CD14-positive monocyte (primary cell): ENCODE measurements around the gene PDE4B. TPM values are rescaled to one million over a fixed set of nuclear protein-coding genes. Genes with fewer than 3 reads are reported as not detected.
A peak's percentile ranks its signal among the peaks of the same experiment; 100 is the strongest.

Experiments used
- DNase-seq, 3 donors: peaks; one replicate each; pipeline ENCODE4 v3.0.0-alpha.2; 2011 to 2022
- H2AFZ ChIP-seq: 2 replicates; pipeline ENCODE4 v1.6.0; 2012; ENCODE audit warnings: mild to moderate bottlenecking, low read depth, low read length, inconsistent platforms; ENCODE audit not compliant: insufficient read depth, poor library complexity, severe bottlenecking
- H3K27ac ChIP-seq, 2 donors: 1 replicate in 1 of 2; 2 replicates in 1 of 2; pipeline ENCODE4 v1.5.1; 2012 to 2013; ENCODE audit warnings: low read length in 2 of 2, control low read depth in 1 of 2, inconsistent platforms in 1 of 2, low read depth in 1 of 2, mild to moderate bottlenecking in 1 of 2
- H3K27me3 ChIP-seq, 2 donors: one replicate each; pipeline versions ENCODE4 v1.6.0 to v1.6.1; 2011 to 2013; ENCODE audit warnings: low read length in 2 of 2; ENCODE audit not compliant: control insufficient read depth in 2 of 2, insufficient read depth in 2 of 2
- H3K36me3 ChIP-seq, 2 donors: replicated peaks in 1 of 2; 1 replicate in 1 of 2; 2 replicates in 1 of 2; pipeline versions ENCODE4 v1.5.1 to v1.6.1; 2012 to 2013; ENCODE audit warnings: low read length in 2 of 2, control low read depth in 1 of 2, inconsistent platforms in 1 of 2, mild to moderate bottlenecking in 1 of 2; ENCODE audit not compliant: insufficient read depth in 2 of 2, control insufficient read depth in 1 of 2
- H3K4me1 ChIP-seq, 2 donors: 1 replicate in 1 of 2; 2 replicates in 1 of 2; pipeline versions ENCODE4 v1.5.1 to v1.6.1; 2012 to 2013; ENCODE audit warnings: low read length in 2 of 2, control low read depth in 1 of 2, inconsistent platforms in 1 of 2, mild to moderate bottlenecking in 1 of 2, moderate library complexity in 1 of 2; ENCODE audit not compliant: insufficient read depth in 2 of 2, control insufficient read depth in 1 of 2
- H3K4me2 ChIP-seq: replicated peaks from 2 replicates; pipeline ENCODE3; 2012; ENCODE audit warnings: low read length, moderate library complexity, mild to moderate bottlenecking; ENCODE audit not compliant: poor library complexity, severe bottlenecking; ENCODE audit errors: extremely low read depth
- H3K4me3 ChIP-seq, 3 experiments: fragments of 200-600 bp in 1 of 3; sonication (generic) in 1 of 3; replicated peaks in 1 of 3; 1 replicate in 2 of 3; 2 replicates in 1 of 3; pipeline ENCODE4 v1.5.1; 2011 to 2013; ENCODE audit warnings: low read length in 3 of 3, mild to moderate bottlenecking in 3 of 3, control low read depth in 2 of 3, low read depth in 2 of 3, inconsistent platforms in 1 of 3, moderate library complexity in 1 of 3
- H3K79me2 ChIP-seq: 2 replicates; pipeline ENCODE4 v1.6.0; 2012; ENCODE audit warnings: mild to moderate bottlenecking, control low read depth, inconsistent platforms, low read length, moderate library complexity; ENCODE audit not compliant: insufficient read depth
- H3K9ac ChIP-seq: 2 replicates; pipeline ENCODE4 v1.6.0; 2017; ENCODE audit warnings: low read length, mild to moderate bottlenecking; ENCODE audit not compliant: insufficient read depth, poor library complexity, severe bottlenecking
- H3K9me3 ChIP-seq, 2 donors: replicated peaks in 1 of 2; 1 replicate in 1 of 2; 2 replicates in 1 of 2; pipeline versions ENCODE4 v1.5.1 to v1.6.1; 2012 to 2013; ENCODE audit warnings: low read length in 2 of 2, control low read depth in 1 of 2; ENCODE audit not compliant: control insufficient read depth in 1 of 2, insufficient read depth in 1 of 2
- H4K20me1 ChIP-seq: 2 replicates; pipeline ENCODE4 v1.6.0; 2012; ENCODE audit warnings: mild to moderate bottlenecking, low read length, control low read depth, moderate library complexity; ENCODE audit not compliant: insufficient read depth
- H3K27ac Mint-ChIP-seq, 7 donors: one replicate each; pipeline ENCODE4 v1.8.0; 2020; ENCODE audit warnings: mild to moderate bottlenecking in 7 of 7, mixed read lengths in 7 of 7, moderate library complexity in 6 of 7, inconsistent platforms in 2 of 7
- H3K27me3 Mint-ChIP-seq, 3 donors: one replicate each; pipeline ENCODE4 v1.8.0; 2021 to 2022; ENCODE audit warnings: low read depth in 3 of 3, mild to moderate bottlenecking in 3 of 3, mixed read lengths in 3 of 3, moderate library complexity in 3 of 3, inconsistent platforms in 1 of 3
- H3K36me3 Mint-ChIP-seq, 2 donors: one replicate each; pipeline ENCODE4 v1.8.0; 2020; ENCODE audit warnings: mixed read lengths in 2 of 2, inconsistent platforms in 1 of 2, mild to moderate bottlenecking in 1 of 2
- H3K4me1 Mint-ChIP-seq: one replicate; pipeline ENCODE4 v1.8.0; 2020; ENCODE audit warnings: mild to moderate bottlenecking, mixed read lengths
- H3K4me3 Mint-ChIP-seq, 2 donors: one replicate each; pipeline ENCODE4 v1.8.0; 2020; ENCODE audit warnings: mild to moderate bottlenecking in 2 of 2, mixed read lengths in 2 of 2, moderate library complexity in 1 of 2
- H3K9me3 Mint-ChIP-seq, 7 donors: one replicate each; pipeline ENCODE4 v1.8.0; 2020 to 2022; ENCODE audit warnings: mixed read lengths in 7 of 7, mild to moderate bottlenecking in 6 of 7, moderate library complexity in 6 of 7, inconsistent platforms in 2 of 7
- WGBS: methylation state at CpG from one replicate; pipeline ENCODE4 v1.1.5; 2013; ENCODE audit warnings: missing lambda C conversion rate; ENCODE audit not compliant: insufficient coverage; 5-methylcytosine and 5-hydroxymethylcytosine counted together
- intact Hi-C, 2 donors: fragments of 100-400 bp; cut with micrococcal nuclease; formaldehyde crosslinking; loops; one replicate each; pipeline versions ENCODE4 v1.15.0 to v1.15.1; 2023
- polyA plus RNA-seq, 3 donors: library from polyadenylated mRNA; depleted of rRNA in 1 of 3; unstranded in 2 of 3; stranded (reverse) in 1 of 3; fragments of 300-500 nt in 2 of 3; fragments of >200 nt in 1 of 3; fragmentation: Illumina TruSeq in 2 of 3; gene quantifications; 1 replicate in 2 of 3; 2 replicates in 1 of 3; pipeline ENCODE4 v1.2.3, GENCODE V29; 2012 to 2021
- TF ChIP-seq, protein P1 (sequence below): fragments of 200-600 bp; IDR thresholded peaks from one replicate; pipeline ENCODE4 v1.8.0; 2022; ENCODE audit warnings: antibody characterized with exemption, mild to moderate bottlenecking

Gene PDE4B
- polyA plus RNA-seq, 3 donors = 17.2 to 52.8 (median 25.2) TPM

DNA sequence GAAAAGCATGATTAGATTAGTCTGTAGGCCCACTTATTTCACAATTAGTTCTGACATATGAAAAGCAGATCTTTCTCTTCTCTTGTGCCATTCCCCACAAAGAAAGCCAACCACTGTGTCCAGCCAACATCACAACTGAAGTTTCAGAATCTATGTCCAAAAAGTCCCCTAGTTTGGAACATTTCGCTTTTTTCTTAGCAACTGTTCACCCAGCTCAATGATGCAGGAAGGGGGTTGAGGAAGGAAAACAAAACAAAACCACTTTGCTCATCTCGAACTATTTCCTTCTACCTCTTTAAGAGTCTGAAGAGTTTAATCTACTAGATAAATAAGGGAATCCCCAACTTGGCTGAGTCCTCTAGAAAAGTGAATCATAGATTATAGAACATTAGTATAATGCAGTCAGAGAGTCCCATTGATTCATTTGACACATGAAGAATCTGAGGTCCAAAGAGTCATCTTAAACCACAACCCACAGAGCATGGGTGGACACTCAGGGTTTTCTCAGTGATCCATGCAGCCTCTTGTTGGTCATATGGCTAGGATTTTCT, 581.9 kb downstream of the PDE4B start:
- intact Hi-C loops = loop anchor here (5.0 to 10.0 kb wide), 3 partner anchors 37 to 120 kb away; no protein-coding TSS in a partner anchor
- Histone ChIP-seq H3K79me2 (no peaks in the 10 kb centered on the region), H4K20me1 (no peaks in the 10 kb centered on the region), H3K9me3 (no peaks in the 10 kb centered on the region), H3K4me3 (peak overlapping the region in 1 of 3 experiments; percentile 58), H3K27me3 (no peaks in the 10 kb centered on the region), H3K27ac (peak overlapping the region in 1 of 2 donors; percentile 81), H3K9ac (no peak overlapping the region), H3K36me3 (peaks cover under 1 to 8% of the 10 kb centered on the region in 2 donors), H3K4me2 (peak overlapping the region; percentile 66), H2AFZ (no peak overlapping the region), H3K4me1 (peaks cover 69 to 84% of the 10 kb centered on the region in 2 donors)
- WGBS = no CpG with 5 or more reads among the region's 2 CpGs
- TF ChIP-seq, protein P1, sequence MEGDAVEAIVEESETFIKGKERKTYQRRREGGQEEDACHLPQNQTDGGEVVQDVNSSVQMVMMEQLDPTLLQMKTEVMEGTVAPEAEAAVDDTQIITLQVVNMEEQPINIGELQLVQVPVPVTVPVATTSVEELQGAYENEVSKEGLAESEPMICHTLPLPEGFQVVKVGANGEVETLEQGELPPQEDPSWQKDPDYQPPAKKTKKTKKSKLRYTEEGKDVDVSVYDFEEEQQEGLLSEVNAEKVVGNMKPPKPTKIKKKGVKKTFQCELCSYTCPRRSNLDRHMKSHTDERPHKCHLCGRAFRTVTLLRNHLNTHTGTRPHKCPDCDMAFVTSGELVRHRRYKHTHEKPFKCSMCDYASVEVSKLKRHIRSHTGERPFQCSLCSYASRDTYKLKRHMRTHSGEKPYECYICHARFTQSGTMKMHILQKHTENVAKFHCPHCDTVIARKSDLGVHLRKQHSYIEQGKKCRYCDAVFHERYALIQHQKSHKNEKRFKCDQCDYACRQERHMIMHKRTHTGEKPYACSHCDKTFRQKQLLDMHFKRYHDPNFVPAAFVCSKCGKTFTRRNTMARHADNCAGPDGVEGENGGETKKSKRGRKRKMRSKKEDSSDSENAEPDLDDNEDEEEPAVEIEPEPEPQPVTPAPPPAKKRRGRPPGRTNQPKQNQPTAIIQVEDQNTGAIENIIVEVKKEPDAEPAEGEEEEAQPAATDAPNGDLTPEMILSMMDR = no peak
- DNase-seq = peak; percentile 75 to 93 (median 76)
- Mint-ChIP-seq H3K27me3 (peaks cover 0 to 1% (median 0%) of the 10 kb centered on the region in 3 donors), H3K4me1 (peaks cover 76% of the 10 kb centered on the region), H3K36me3 (peaks cover 24 to 25% of the 10 kb centered on the region in 2 donors), H3K4me3 (peak overlapping the region in 1 of 2 donors; percentile 65), H3K27ac (peak overlapping the region; percentile 84 to 96 (median 93)), H3K9me3 (no peaks in the 10 kb centered on the region)

DNA sequence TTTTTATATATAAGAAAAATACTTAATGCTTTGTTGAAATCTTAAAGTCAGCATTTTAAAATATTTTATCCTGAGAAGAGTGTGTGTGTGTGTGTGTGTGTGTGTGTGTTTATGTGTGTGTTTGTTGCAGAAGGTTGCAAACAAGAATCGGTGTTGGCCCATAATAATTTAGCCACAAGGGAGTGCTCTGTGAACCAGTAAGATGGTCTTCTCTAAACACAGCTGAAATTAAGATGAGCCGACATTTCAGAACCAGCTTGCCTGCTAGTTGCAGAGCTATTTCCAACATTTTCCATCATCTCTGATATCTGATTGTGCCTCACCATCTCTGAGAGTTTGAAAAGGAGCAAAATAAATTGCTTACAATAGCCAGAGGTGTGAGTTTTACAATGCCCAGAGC, 582.4 kb downstream of the PDE4B start:
- H3K36me3 ChIP-seq = peaks cover 0 to 5% of the 10 kb centered on the region in 2 donors
- H3K27me3 ChIP-seq = no peaks in the 10 kb centered on the region
- H3K9me3 ChIP-seq = no peaks in the 10 kb centered on the region
- H3K4me3 Mint-ChIP-seq = no peak overlapping the region
- TF ChIP-seq, protein P1 = no peak
- no peak overlapping the region for H3K9ac ChIP-seq
- no peak overlapping the region for H2AFZ ChIP-seq
- peak in 2 of 3 donors; percentile 15 to 38 for DNase-seq
- H3K27me3 Mint-ChIP-seq = peaks cover 0 to 1% (median 0%) of the 10 kb centered on the region in 3 donors
- H3K27ac Mint-ChIP-seq = peak overlapping the region; percentile 84 to 96 (median 93)
- peaks cover 80% of the 10 kb centered on the region for H3K4me1 Mint-ChIP-seq
- peak overlapping the region in 1 of 2 donors; percentile 81 for H3K27ac ChIP-seq
- WGBS = 20% methylated on average over 1 of the region's 2 CpGs
- intact Hi-C loops = loop anchor here in 1 of 2 donors (5.0 to 10.0 kb wide), 2 partner anchors 72 to 120 kb away; no protein-coding TSS in a partner anchor
- peaks cover 21 to 24% of the 10 kb centered on the region in 2 donors for H3K36me3 Mint-ChIP-seq
- H3K4me3 ChIP-seq = no peak overlapping the region
- peaks cover 74 to 87% of the 10 kb centered on the region in 2 donors for H3K4me1 ChIP-seq
- H4K20me1 ChIP-seq = no peaks in the 10 kb centered on the region
- no peaks in the 10 kb centered on the region for H3K79me2 ChIP-seq
- no peak overlapping the region for H3K4me2 ChIP-seq
- H3K9me3 Mint-ChIP-seq = no peaks in the 10 kb centered on the region
